ENCODE results near the gene TINCR. TPM values are rescaled to one million over a fixed set of nuclear protein-coding genes. Genes with fewer than 3 reads are reported as not detected.
"Not testable (repeated sequence)": the region's sequence is repeated elsewhere in the genome, so short reads cannot be mapped to it uniquely, and the experiment has no call there.

Gene TINCR
- total RNA-seq, 1 donor = not detected

DNA sequence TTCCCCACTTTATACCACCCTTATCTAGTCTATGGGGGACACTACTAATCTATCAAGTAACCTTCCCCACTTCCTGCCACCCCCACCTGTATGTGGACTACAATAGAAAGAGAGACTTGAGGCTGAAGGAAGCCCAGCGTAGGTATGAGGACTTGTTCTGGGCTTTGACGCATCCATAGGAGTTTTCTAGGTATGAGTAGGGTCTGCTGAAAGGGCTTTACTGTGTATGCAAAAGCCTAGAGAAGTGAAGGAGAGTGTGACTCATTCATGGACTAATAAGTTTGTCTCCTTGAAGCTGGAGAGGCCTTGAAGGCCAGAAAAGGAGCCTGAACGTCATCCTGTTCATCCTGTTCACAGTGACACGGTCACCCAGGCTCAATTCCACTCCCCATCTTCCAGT, 21.8 kb downstream of the TINCR start:
- DNase-seq (ENCODE audit: low read depth) = no peak
- TF ChIP-seq, protein P1, sequence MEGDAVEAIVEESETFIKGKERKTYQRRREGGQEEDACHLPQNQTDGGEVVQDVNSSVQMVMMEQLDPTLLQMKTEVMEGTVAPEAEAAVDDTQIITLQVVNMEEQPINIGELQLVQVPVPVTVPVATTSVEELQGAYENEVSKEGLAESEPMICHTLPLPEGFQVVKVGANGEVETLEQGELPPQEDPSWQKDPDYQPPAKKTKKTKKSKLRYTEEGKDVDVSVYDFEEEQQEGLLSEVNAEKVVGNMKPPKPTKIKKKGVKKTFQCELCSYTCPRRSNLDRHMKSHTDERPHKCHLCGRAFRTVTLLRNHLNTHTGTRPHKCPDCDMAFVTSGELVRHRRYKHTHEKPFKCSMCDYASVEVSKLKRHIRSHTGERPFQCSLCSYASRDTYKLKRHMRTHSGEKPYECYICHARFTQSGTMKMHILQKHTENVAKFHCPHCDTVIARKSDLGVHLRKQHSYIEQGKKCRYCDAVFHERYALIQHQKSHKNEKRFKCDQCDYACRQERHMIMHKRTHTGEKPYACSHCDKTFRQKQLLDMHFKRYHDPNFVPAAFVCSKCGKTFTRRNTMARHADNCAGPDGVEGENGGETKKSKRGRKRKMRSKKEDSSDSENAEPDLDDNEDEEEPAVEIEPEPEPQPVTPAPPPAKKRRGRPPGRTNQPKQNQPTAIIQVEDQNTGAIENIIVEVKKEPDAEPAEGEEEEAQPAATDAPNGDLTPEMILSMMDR (IDR thresholded peaks at IDR 0.05; ENCODE audit: insufficient read depth, low read depth, low read length) = no peak

DNA sequence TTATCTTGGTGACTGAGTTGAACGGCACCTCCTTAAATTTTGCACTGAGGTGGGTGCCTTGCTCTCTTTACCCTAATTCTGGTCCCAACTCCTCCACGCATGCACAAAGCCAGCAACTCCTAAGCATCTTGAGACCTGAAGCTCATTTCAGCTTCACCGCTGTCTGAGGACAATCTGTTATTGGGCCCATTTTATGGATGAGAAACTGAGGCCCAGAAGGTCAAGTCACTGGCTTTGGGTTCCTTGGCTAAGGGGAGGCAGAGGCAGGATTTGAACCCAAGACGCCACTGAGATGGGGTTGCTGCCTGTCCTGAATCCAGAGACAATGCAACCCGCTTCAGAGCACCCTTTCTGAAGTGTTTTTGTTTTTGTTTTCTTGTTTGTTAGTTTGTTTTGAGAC, 22.7 kb downstream of the TINCR start:
- no peak for DNase-seq (ENCODE audit: low read depth)
- no peak overlapping the region for H3K4me3 ChIP-seq (ENCODE audit: low read depth, low read length)
- TF ChIP-seq, protein P1 (IDR thresholded peaks at IDR 0.05; ENCODE audit: insufficient read depth, low read depth, low read length) = no peak

More for the DNA sequence above, 21.8 kb downstream of the TINCR start:
- no peak overlapping the region for H3K4me3 ChIP-seq (ENCODE audit: low read depth, low read length)

DNA sequence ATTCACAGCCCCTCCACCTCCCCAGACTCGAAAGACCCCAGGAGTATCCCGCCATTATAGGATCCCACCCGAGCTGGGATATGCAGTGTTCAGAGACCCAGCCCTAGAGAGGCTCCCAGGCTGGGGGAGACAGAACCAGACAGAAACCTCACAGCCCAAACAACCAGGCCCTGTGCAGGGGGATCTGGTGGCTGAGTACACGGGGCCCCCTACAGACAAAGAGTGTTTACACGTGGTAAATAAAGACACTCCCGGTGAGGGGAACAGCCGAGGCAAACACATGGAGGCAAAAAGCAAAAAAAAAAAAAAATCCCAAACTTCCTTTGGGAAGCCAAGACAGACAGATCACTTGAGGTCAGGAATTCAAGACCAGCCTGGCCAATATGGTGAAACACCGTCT, 25.1 kb downstream of the TINCR start:
- DNase-seq (ENCODE audit: low read depth) = no peak
- TF ChIP-seq, protein P1 (IDR thresholded peaks at IDR 0.05; ENCODE audit: insufficient read depth, low read depth, low read length) = no peak
- no peak overlapping the region for H3K4me3 ChIP-seq (ENCODE audit: low read depth, low read length)

DNA sequence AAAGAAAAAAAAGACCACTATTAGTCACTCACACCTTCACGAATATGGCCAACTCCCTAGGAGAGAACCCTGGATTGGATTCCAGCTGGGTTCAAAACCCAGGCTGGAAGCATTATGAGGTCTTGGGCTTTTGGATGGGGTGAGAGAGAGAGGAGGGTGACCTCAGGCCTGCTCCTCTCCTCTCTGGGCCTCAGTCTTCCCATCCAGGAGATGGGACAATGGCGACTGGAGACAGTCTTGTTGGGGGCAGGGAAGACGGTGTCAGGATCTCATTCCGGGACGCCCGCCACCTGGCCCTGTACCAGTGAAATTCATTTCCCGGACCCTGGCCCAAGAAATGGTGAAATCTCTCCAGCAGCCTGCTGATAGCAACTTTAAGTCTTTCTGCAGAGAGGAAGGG, 26.3 kb downstream of the TINCR start:
- TF ChIP-seq, protein P1 (IDR thresholded peaks at IDR 0.05; ENCODE audit: insufficient read depth, low read depth, low read length) = no peak
- DNase-seq (ENCODE audit: low read depth) = no peak
- H3K4me3 ChIP-seq (ENCODE audit: low read depth, low read length) = no peak overlapping the region

DNA sequence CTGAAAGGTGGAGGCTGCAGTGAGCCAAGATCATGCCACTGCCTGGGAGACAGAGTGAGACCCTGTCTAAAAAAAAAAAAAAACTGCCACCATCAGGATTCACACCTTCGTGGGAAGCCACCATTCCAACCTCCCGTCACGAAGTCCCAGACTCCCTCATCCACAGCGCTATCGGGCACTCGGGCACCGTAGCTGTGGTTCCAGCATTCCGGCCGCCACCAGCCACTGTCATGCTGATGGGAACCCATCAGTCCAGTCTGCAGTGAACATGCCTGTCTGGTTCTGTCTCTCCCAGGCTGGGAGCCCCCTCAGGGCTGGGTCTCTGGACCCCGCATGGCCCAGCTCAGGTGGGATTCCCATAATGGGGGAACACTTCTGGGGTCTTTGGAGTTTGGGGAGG, 27.5 kb downstream of the TINCR start:
- no peak for DNase-seq (ENCODE audit: low read depth)
- TF ChIP-seq, protein P1 (IDR thresholded peaks at IDR 0.05; ENCODE audit: insufficient read depth, low read depth, low read length) = no peak
- no peak overlapping the region for H3K4me3 ChIP-seq (ENCODE audit: low read depth, low read length)

DNA sequence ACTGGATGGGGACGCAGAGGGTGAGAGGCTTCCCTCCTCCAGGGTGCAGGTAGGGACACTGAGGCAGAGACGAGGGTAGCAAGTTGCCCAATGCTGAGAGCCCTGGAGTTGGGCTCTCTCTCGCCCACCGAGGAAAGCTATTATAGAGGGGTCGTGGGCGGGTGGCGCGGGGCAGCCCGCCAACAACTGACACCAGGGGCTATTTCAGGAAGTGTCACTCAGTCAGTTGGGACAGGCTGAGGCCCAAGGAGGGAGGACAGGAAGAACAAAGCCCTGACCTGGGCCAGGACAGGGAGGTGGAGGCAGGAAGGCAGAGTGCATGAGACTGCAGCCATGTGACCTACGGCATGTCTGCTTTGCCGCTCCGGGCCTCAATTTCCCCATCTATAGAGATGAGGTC, 29.9 kb downstream of the TINCR start:
- TF ChIP-seq, protein P1 (IDR thresholded peaks at IDR 0.05; ENCODE audit: insufficient read depth, low read depth, low read length) = no peak
- H3K4me3 ChIP-seq (ENCODE audit: low read depth, low read length) = no peak overlapping the region
- DNase-seq (ENCODE audit: low read depth) = no peak

DNA sequence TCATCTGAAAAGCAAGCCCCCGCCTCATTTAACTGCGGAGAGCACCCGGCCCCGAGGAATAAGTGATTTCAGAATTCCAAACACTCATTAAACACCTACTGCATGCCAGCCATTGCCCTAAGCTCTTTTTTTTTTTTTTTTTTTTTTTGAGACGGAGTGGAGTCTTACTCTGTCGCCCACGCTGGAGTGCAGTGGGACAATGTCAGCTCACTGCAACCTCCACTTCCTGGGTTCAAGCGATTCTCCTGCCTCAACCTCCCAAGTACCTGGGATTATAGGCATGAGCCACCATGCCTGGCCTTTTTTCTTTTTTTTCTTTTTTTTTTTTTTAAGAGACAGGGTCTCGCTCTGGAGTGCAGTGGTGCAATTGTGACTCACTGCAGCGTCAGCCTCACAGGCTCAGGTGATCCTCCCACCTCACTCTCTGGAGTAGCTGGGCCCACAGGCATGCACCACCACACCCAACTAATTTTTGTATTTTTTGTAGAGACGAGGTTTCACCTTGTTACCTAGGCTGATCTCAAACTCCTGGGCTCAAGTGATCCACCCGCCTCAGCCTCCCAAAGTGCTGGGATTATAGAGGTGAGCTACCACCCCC, 30.7 kb downstream of the TINCR start:
- DNase-seq (ENCODE audit: low read depth); H3K4me3 ChIP-seq (ENCODE audit: low read depth, low read length): not testable (repeated sequence)
